ENCODE data around the gene DMXL1. TPM values are rescaled to one million over a fixed set of nuclear protein-coding genes. Genes with fewer than 3 reads are reported as not detected.

Gene DMXL1
- total RNA-seq, 1 donor from 2014 or later = 48.3 TPM

DNA sequence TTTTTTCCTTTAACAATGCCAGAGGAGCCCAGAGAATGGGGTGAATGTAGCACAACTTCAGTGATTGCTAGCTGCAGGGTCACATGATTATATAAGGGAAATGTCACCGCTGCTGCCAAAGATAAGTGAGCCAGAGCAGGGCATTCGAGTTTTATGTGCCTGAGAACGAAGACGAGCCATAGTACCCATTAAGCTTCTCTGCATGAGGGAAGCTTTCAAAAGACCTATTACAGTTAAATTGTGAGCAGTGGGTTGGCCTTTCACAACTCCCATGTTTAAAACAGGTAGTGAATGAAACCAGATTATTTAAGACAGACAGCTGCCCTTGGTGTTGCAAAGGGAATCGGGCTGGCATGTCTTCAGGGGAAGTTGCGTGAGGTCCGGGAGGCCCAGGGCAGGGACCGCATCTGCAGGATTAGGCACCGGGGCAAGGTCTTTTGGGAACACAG, 202.5 kb downstream of the DMXL1 start:
- Mint-ChIP-seq H3K36me3 (ENCODE audit: insufficient read depth) (no peaks in the 10 kb centered on the region), H3K9me3 (ENCODE audit: low read depth) (no peaks in the 10 kb centered on the region), H3K27me3 (no peaks in the 10 kb centered on the region), H3K4me3 (ENCODE audit: low read depth) (no peak overlapping the region), H3K4me1 (ENCODE audit: low read depth) (peaks cover 19% of the 10 kb centered on the region), H3K27ac (no peak overlapping the region)
- DNase-seq (ENCODE audit: low spot score, unreplicated experiment) = no peak
- TF ChIP-seq CTCF (IDR thresholded peaks at IDR 0.05; ENCODE audit: unreplicated experiment) = no peak

DNA sequence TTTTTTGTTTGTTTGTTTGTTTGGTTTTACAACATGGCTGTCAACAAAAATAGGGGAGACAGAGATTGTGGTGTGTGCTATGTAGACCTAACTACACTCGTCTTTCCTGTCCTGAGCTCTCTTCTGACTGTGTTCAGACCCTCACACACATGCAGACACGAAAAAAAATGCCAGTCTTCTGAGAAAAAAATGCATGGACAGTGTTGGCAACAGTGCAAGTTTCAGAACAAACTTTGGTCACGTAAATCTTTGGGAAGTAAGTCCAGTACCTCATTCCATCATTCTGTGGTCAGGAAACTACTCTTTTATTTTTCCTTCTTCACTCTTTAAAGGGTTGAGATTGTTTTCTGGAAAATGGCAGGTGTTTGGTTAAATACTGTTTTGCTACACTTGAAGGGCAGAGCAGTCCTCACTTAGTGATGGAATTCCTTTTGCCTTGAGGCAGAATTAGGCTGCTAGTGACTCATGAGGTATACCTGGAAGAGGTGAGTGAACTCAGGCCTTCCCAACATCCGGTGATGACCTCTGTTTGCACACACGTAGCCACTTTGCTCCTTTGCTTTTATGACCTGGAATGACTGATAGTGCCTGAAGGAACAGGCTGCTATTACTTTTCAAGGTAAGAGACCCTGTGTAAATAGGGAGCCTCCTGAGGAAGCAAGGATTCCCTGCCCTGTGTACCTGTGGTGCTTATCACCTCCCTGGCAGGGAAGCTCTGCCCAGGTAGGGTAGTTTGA, 203.3 kb downstream of the DMXL1 start:
- Mint-ChIP-seq H3K27ac (no peak overlapping the region), H3K27me3 (no peaks in the 10 kb centered on the region), H3K4me1 (ENCODE audit: low read depth) (peaks cover 19% of the 10 kb centered on the region)

DNA sequence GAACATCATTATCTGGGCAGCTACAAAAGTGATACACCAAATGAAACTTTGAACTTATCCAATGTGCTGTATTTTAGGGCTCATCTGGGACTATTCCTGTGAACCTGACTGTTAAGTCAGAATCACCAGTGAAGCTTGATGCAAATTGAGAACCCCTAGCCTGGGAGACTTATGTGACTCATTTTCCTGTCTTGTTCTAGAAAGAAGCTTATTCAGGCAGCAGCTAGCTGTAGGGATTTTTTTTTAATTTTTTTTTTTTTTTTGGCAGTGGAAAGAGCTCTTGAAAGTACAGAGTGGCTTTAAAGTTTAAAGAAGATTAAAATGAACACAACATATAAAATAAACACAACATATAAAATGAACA, 203.9 kb downstream of the DMXL1 start:
- no peak for TF ChIP-seq CTCF (IDR thresholded peaks at IDR 0.05; ENCODE audit: unreplicated experiment)
- peaks cover 17% of the 10 kb centered on the region for H3K4me1 Mint-ChIP-seq (ENCODE audit: low read depth)
- no peaks in the 10 kb centered on the region for H3K27me3 Mint-ChIP-seq
- DNase-seq (ENCODE audit: low spot score, unreplicated experiment) = no peak
- no peak overlapping the region for H3K27ac Mint-ChIP-seq
- no peaks in the 10 kb centered on the region for H3K9me3 Mint-ChIP-seq (ENCODE audit: low read depth)
- no peaks in the 10 kb centered on the region for H3K36me3 Mint-ChIP-seq (ENCODE audit: insufficient read depth)
- no peak overlapping the region for H3K4me3 Mint-ChIP-seq (ENCODE audit: low read depth)

More for the DNA sequence above, 203.3 kb downstream of the DMXL1 start:
- no peak for DNase-seq (ENCODE audit: low spot score, unreplicated experiment)
- Mint-ChIP-seq H3K9me3 (ENCODE audit: low read depth) (no peaks in the 10 kb centered on the region), H3K36me3 (ENCODE audit: insufficient read depth) (no peaks in the 10 kb centered on the region), H3K4me3 (ENCODE audit: low read depth) (no peak overlapping the region)
- no peak for TF ChIP-seq CTCF (IDR thresholded peaks at IDR 0.05; ENCODE audit: unreplicated experiment)

GRCh38 chr5:119275146-119275545, 204.3 kb downstream of the DMXL1 start:
- Mint-ChIP-seq H3K27me3 (no peaks in the 10 kb centered on the region), H3K9me3 (ENCODE audit: low read depth) (no peaks in the 10 kb centered on the region), H3K27ac (no peak overlapping the region), H3K4me3 (ENCODE audit: low read depth) (no peak overlapping the region), H3K4me1 (ENCODE audit: low read depth) (peaks cover 15% of the 10 kb centered on the region), H3K36me3 (ENCODE audit: insufficient read depth) (no peaks in the 10 kb centered on the region)
- no peak for TF ChIP-seq CTCF (IDR thresholded peaks at IDR 0.05; ENCODE audit: unreplicated experiment)
- no peak for DNase-seq (ENCODE audit: low spot score, unreplicated experiment)

GRCh38 chr5:119275601-119276173, 204.8 kb downstream of the DMXL1 start:
- no peaks in the 10 kb centered on the region for H3K27me3 Mint-ChIP-seq
- no peak overlapping the region for H3K4me3 Mint-ChIP-seq (ENCODE audit: low read depth)
- H3K9me3 Mint-ChIP-seq (ENCODE audit: low read depth) = no peaks in the 10 kb centered on the region
- no peaks in the 10 kb centered on the region for H3K36me3 Mint-ChIP-seq (ENCODE audit: insufficient read depth)
- no peak for DNase-seq (ENCODE audit: low spot score, unreplicated experiment)
- no peak for TF ChIP-seq CTCF (IDR thresholded peaks at IDR 0.05; ENCODE audit: unreplicated experiment)
- H3K27ac Mint-ChIP-seq = no peak overlapping the region
- H3K4me1 Mint-ChIP-seq (ENCODE audit: low read depth) = peaks cover 15% of the 10 kb centered on the region
